IMR-90 (cell line): ENCODE measurements around the gene NEURL1B.

ENCODE experiments used
- BHLHE40 ChIP-seq: fragments of 150-350 bp; IDR thresholded peaks from 2 replicates; pipeline ENCODE4 v1.6.1; 2016; ENCODE audit warnings: mild to moderate bottlenecking, low read depth, low read length
- CEBPB ChIP-seq: IDR thresholded peaks from 2 replicates; pipeline ENCODE4 v1.6.1; 2012; ENCODE audit warnings: low read depth, low read length, improper control_type of control experiment
- ELK1 ChIP-seq: fragments of 150-350 bp; IDR thresholded peaks from 2 replicates; pipeline ENCODE4 v1.6.1; 2016; ENCODE audit warnings: low read depth, mild to moderate bottlenecking, low read length, moderate library complexity, borderline replicate concordance
- FOS ChIP-seq: fragments of 150-350 bp; IDR thresholded peaks from 2 replicates; pipeline ENCODE4 v1.6.1; 2016; ENCODE audit warnings: low read depth, low read length
- MAFK ChIP-seq: IDR thresholded peaks from 2 replicates; pipeline ENCODE4 v1.6.1; 2012; ENCODE audit warnings: low read depth, low read length, improper control_type of control experiment
- MAZ ChIP-seq: IDR thresholded peaks from 2 replicates; pipeline ENCODE4 v1.6.1; 2012; ENCODE audit warnings: low read depth, mild to moderate bottlenecking, low read length, improper control_type of control experiment, moderate library complexity, borderline replicate concordance
- MXI1 ChIP-seq: IDR thresholded peaks from 2 replicates; pipeline ENCODE4 v1.6.1; 2012; ENCODE audit warnings: low read depth, mild to moderate bottlenecking, low read length, moderate library complexity, borderline replicate concordance
- NFE2L2 ChIP-seq: fragments of 150-350 bp; IDR thresholded peaks from 2 replicates; pipeline ENCODE4 v1.6.1; 2016; ENCODE audit warnings: low read depth, mild to moderate bottlenecking, low read length
- POLR2A ChIP-seq: IDR thresholded peaks from 2 replicates; pipeline ENCODE4 v1.6.1; 2012; ENCODE audit warnings: mild to moderate bottlenecking, low read depth, low read length
- RAD21 ChIP-seq: IDR thresholded peaks from 2 replicates; pipeline ENCODE4 v1.6.1; 2012; ENCODE audit warnings: low read length, improper control_type of control experiment
- RFX5 ChIP-seq: IDR thresholded peaks from 2 replicates; pipeline ENCODE4 v1.8.0; 2012; ENCODE audit warnings: low read depth, mild to moderate bottlenecking, low read length, moderate library complexity
- SMC3 ChIP-seq: fragments of 150-350 bp; IDR thresholded peaks from 2 replicates; pipeline ENCODE4 v1.6.1; 2016; ENCODE audit warnings: low read depth, mild to moderate bottlenecking, antibody characterized with exemption, low read length, moderate library complexity
- TF ChIP-seq, protein P1 (sequence below): conservative IDR thresholded peaks from 2 replicates; pipeline ENCODE4 v1.5.1; 2012; ENCODE audit warnings: mild to moderate bottlenecking, low read depth, low read length, improper control_type of control experiment
- TF ChIP-seq, protein P2 (sequence below): fragments of 150-350 bp; IDR thresholded peaks from 2 replicates; pipeline ENCODE4 v1.6.1; 2017; ENCODE audit warnings: mild to moderate bottlenecking, antibody characterized with exemption, low read length, low read depth

GRCh38 chr5:172593721-172594235, 47.3 kb upstream of the NEURL1B start:
- TF ChIP-seq, protein P1, sequence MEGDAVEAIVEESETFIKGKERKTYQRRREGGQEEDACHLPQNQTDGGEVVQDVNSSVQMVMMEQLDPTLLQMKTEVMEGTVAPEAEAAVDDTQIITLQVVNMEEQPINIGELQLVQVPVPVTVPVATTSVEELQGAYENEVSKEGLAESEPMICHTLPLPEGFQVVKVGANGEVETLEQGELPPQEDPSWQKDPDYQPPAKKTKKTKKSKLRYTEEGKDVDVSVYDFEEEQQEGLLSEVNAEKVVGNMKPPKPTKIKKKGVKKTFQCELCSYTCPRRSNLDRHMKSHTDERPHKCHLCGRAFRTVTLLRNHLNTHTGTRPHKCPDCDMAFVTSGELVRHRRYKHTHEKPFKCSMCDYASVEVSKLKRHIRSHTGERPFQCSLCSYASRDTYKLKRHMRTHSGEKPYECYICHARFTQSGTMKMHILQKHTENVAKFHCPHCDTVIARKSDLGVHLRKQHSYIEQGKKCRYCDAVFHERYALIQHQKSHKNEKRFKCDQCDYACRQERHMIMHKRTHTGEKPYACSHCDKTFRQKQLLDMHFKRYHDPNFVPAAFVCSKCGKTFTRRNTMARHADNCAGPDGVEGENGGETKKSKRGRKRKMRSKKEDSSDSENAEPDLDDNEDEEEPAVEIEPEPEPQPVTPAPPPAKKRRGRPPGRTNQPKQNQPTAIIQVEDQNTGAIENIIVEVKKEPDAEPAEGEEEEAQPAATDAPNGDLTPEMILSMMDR, result no peak
- TF ChIP-seq MAFK (no peak), SMC3 (no peak), RAD21 (no peak), POLR2A (no peak), FOS (no peak), MXI1 (no peak), NFE2L2 (no peak), RFX5 (no peak), CEBPB (no peak), BHLHE40 (no peak), MAZ (no peak), ELK1 (no peak)
- TF ChIP-seq, protein P2, sequence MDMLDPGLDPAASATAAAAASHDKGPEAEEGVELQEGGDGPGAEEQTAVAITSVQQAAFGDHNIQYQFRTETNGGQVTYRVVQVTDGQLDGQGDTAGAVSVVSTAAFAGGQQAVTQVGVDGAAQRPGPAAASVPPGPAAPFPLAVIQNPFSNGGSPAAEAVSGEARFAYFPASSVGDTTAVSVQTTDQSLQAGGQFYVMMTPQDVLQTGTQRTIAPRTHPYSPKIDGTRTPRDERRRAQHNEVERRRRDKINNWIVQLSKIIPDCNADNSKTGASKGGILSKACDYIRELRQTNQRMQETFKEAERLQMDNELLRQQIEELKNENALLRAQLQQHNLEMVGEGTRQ, result no peak
